SU-DHL-6 (cell line): ENCODE measurements around the gene GPR107.

Source experiments
- CTCF ChIP-seq: fragments of 200-600 bp; sonication (generic); IDR thresholded peaks from one replicate; pipeline ENCODE4 v1.5.1; 2017; ENCODE audit warnings: antibody characterized with exemption, mild to moderate bottlenecking, low read length, moderate library complexity; ENCODE audit not compliant: insufficient read depth, poor library complexity, severe bottlenecking
- EZH2phosphoT487 ChIP-seq: fragments of 200-600 bp; sonication (generic), shearing (Covaris generic); conservative IDR thresholded peaks from 2 replicates; pipeline ENCODE4 v1.6.1; 2018; ENCODE audit warnings: mild to moderate bottlenecking, antibody characterized with exemption, low read length, moderate library complexity, mixed read lengths

- TF ChIP-seq CTCF (no peak), EZH2phosphoT487 (no peak)
Observed at GRCh38 chr9:130122456-130122855, 68.8 kb downstream of the GPR107 start.
